Heart left ventricle (tissue), 13 donors: ENCODE measurements around the gene CPLX3.
A peak's percentile ranks its signal among the peaks of the same experiment; 100 is the strongest.

Source experiments
- CTCF ChIP-seq, 12 donors: fragments of 200-600 bp; sonication (generic) in 4 of 12; IDR thresholded peaks; one replicate each; pipeline versions ENCODE4 v1.5.0 to v1.8.0; 2018 to 2022; ENCODE audit warnings: antibody characterized with exemption in 12 of 12, mild to moderate bottlenecking in 5 of 12
- POLR2A ChIP-seq, 2 donors: fragments of 450-650 bp; IDR thresholded peaks; one replicate each; pipeline ENCODE4 v1.6.1; 2017; ENCODE audit warnings: antibody characterized with exemption in 2 of 2, mild to moderate bottlenecking in 2 of 2, moderate library complexity in 2 of 2
- donor health status: ischemic (EF 13 %, LVEDD 7.1; RV severe dilation, severe dysfunction).
- donor health status: DM: no; HTN: yes; CAD: no.
- donor health status: DM: no; HTN: no; CAD: no.
- donor health status: ischemic (EF 25% LVEDD 6.9; RV normal size, moderate dysfunction).
- donor health status: ischemic (EF 25% LVEDD 5.7; RV mildly dilated, moderate dysfunction).
- donor health status: ischemic (EF 35%, LVEDD 5.7; RV mildly dilated, moderate dysfunction).
- donor health status: nonischemic (EF 11% LVEDD 7.7; RV severe dilation, severe dysfunction).
- donor health status: DM: yes; HTN: yes; CAD: no.
- donor health status: PGD.
- donor health status: ischemic (EF 29% LVEDD 5.4; RV normal size, mild dysfunction).
- donor health status: nonischemic (EF 23%, LVEDD 6.1; RV moderate dilation, normal function).

GRCh38 chr15:74799856-74800558, 26.4 kb upstream of the CPLX3 start:
- peak; percentile 94 to 98 (median 97) for TF ChIP-seq CTCF (IDR thresholded peaks at IDR 0.05)
- TF ChIP-seq POLR2A (IDR thresholded peaks at IDR 0.05), result no peak
